ENCODE results near the gene CLDN15.
"Not testable (repeated sequence)": the region's sequence is repeated elsewhere in the genome, so short reads cannot be mapped to it uniquely, and the experiment has no call there.

Gene CLDN15

GRCh38 chr7:101255796-101256195, 18.2 kb upstream of the CLDN15 start:
- DNase-seq = no peak
- TF ChIP-seq POLR2A (IDR thresholded peaks at IDR 0.05; ENCODE audit: low read length) (no peak), GATA1 (IDR thresholded peaks at IDR 0.05; ENCODE audit: low read depth, low read length) (no peak)

- not testable (repeated sequence) for DNase-seq
Measured at GRCh38 chr7:101253199-101253598, 15.6 kb upstream of the CLDN15 start.

GRCh38 chr7:101251871-101252659, 14.5 kb upstream of the CLDN15 start:
- no peak for TF ChIP-seq GATA1 (IDR thresholded peaks at IDR 0.05; ENCODE audit: low read depth, low read length)
- peak; percentile 92 for TF ChIP-seq POLR2A (IDR thresholded peaks at IDR 0.05; ENCODE audit: low read length)
- DNase-seq = peak; percentile 98

GRCh38 chr7:101250324-101250723, 12.7 kb upstream of the CLDN15 start:
- TF ChIP-seq POLR2A (IDR thresholded peaks at IDR 0.05; ENCODE audit: low read length) (no peak), GATA1 (IDR thresholded peaks at IDR 0.05; ENCODE audit: low read depth, low read length) (no peak)
- no peak for DNase-seq

- no peak for TF ChIP-seq POLR2A (IDR thresholded peaks at IDR 0.05; ENCODE audit: low read length)
- no peak for TF ChIP-seq GATA1 (IDR thresholded peaks at IDR 0.05; ENCODE audit: low read depth, low read length)
- no peak for DNase-seq
Measured at GRCh38 chr7:101248276-101248675, 10.7 kb upstream of the CLDN15 start.

- no peak for DNase-seq
- TF ChIP-seq GATA1 (IDR thresholded peaks at IDR 0.05; ENCODE audit: low read depth, low read length) (no peak), POLR2A (IDR thresholded peaks at IDR 0.05; ENCODE audit: low read length) (peak; percentile 22)
Measured at GRCh38 chr7:101245147-101245668, 7.6 kb upstream of the CLDN15 start.

GRCh38 chr7:101244375-101245146, 7.0 kb upstream of the CLDN15 start, which contains the start of gene FIS1:
Gene FIS1, minus strand, starts transcription at chr7:101245081. Its CDS starts 77 bp downstream, at chr7:101245004.
- DNase-seq = peak; percentile 93 to 95
- TF ChIP-seq GATA1 (IDR thresholded peaks at IDR 0.05; ENCODE audit: low read depth, low read length) = no peak
- TF ChIP-seq POLR2A (IDR thresholded peaks at IDR 0.05; ENCODE audit: low read length) = peak; percentile 93

- peak; percentile 96 to 98 for DNase-seq
- TF ChIP-seq POLR2A (IDR thresholded peaks at IDR 0.05; ENCODE audit: low read length) (peak; percentile 81), GATA1 (IDR thresholded peaks at IDR 0.05; ENCODE audit: low read depth, low read length) (peak; percentile 82)
Measured at GRCh38 chr7:101243646-101244374, 6.2 kb upstream of the CLDN15 start.

GRCh38 chr7:101241443-101242349, 4.1 kb upstream of the CLDN15 start:
- no peak for DNase-seq
- TF ChIP-seq POLR2A (IDR thresholded peaks at IDR 0.05; ENCODE audit: low read length) (no peak), GATA1 (IDR thresholded peaks at IDR 0.05; ENCODE audit: low read depth, low read length) (no peak)

- DNase-seq = peak; percentile 66 to 82
- peak; percentile 49 for TF ChIP-seq POLR2A (IDR thresholded peaks at IDR 0.05; ENCODE audit: low read length)
- TF ChIP-seq GATA1 (IDR thresholded peaks at IDR 0.05; ENCODE audit: low read depth, low read length) = no peak
Measured at GRCh38 chr7:101241015-101241363, 3.4 kb upstream of the CLDN15 start.

GRCh38 chr7:101240226-101241014, 2.8 kb upstream of the CLDN15 start:
- peak; percentile 92 for DNase-seq

GRCh38 chr7:101239951-101240220, 2.3 kb upstream of the CLDN15 start:
- no peak for TF ChIP-seq GATA1 (IDR thresholded peaks at IDR 0.05; ENCODE audit: low read depth, low read length)
- TF ChIP-seq POLR2A (IDR thresholded peaks at IDR 0.05; ENCODE audit: low read length) = no peak
- DNase-seq = no peak

More at GRCh38 chr7:101240226-101241014, 2.8 kb upstream of the CLDN15 start:
- TF ChIP-seq POLR2A (IDR thresholded peaks at IDR 0.05; ENCODE audit: low read length) (peak; percentile 59), GATA1 (IDR thresholded peaks at IDR 0.05; ENCODE audit: low read depth, low read length) (no peak)

All from erythroblast (primary cell).